Smooth muscle cell (in vitro differentiated cells): ENCODE data around the gene HPD. TPM values are rescaled to one million over a fixed set of nuclear protein-coding genes. Genes with fewer than 3 reads are reported as not detected.

Source experiments
- DNase-seq: peaks from one replicate; lab custom pipeline; 2025; ENCODE audit not compliant: unreplicated experiment; lab: John Stamatoyannopoulos, UW
- H2AFZ ChIP-seq: fragments of 200-600 bp; sonication (generic); 2 replicates; pipeline ENCODE4 v1.6.0; 2016; ENCODE audit warnings: antibody characterized with exemption, low read depth, mild to moderate bottlenecking
- H3F3A ChIP-seq: fragments of 200-600 bp; sonication (generic); 2 replicates; pipeline ENCODE4 v1.6.0; 2017; ENCODE audit warnings: antibody characterized with exemption, low read depth
- H3K27ac ChIP-seq: fragments of 200-600 bp; sonication (generic); 2 replicates; pipeline ENCODE4 v1.5.1; 2016; ENCODE audit warnings: low read depth, mild to moderate bottlenecking
- H3K27me3 ChIP-seq: fragments of 200-600 bp; sonication (generic); 2 replicates; pipeline ENCODE4 v1.6.1; 2016; ENCODE audit warnings: low read depth, mild to moderate bottlenecking
- H3K36me3 ChIP-seq: fragments of 200-600 bp; sonication (generic); 2 replicates; pipeline ENCODE4 v1.5.1; 2016; ENCODE audit warnings: low read depth
- H3K4me1 ChIP-seq: fragments of 200-600 bp; sonication (generic); 2 replicates; pipeline ENCODE4 v1.5.1; 2016; ENCODE audit warnings: low read depth
- H3K4me2 ChIP-seq: fragments of 200-600 bp; sonication (generic); 2 replicates; pipeline ENCODE4 v1.6.0; 2016; ENCODE audit warnings: mild to moderate bottlenecking
- H3K4me3 ChIP-seq: fragments of 200-600 bp; sonication (generic); 2 replicates; pipeline ENCODE4 v1.5.1; 2016; ENCODE audit warnings: mild to moderate bottlenecking
- H3K79me2 ChIP-seq: fragments of 200-600 bp; sonication (generic); 2 replicates; pipeline ENCODE4 v1.6.0; 2016; ENCODE audit warnings: low read depth, mild to moderate bottlenecking
- H3K9ac ChIP-seq: fragments of 200-600 bp; sonication (generic); 2 replicates; pipeline ENCODE4 v1.6.0; 2016; ENCODE audit warnings: low read depth
- H3K9me3 ChIP-seq: fragments of 200-600 bp; sonication (generic); replicated peaks from 2 replicates; pipeline ENCODE4 v1.5.1; 2016; ENCODE audit warnings: low read depth
- H4K20me1 ChIP-seq: fragments of 200-600 bp; sonication (generic); 2 replicates; pipeline ENCODE4 v1.6.0; 2016; ENCODE audit warnings: low read depth
- CTCF ChIP-seq: fragments of 200-600 bp; sonication (generic); IDR thresholded peaks from 2 replicates; pipeline ENCODE4 v1.5.1; 2017; ENCODE audit warnings: borderline replicate concordance, mild to moderate bottlenecking, antibody characterized with exemption; ENCODE audit not compliant: insufficient read depth, poor library complexity, severe bottlenecking
- WGBS: methylation state at CpG from one replicate; pipeline ENCODE4 v1.1.7; 2016; ENCODE audit warnings: low lambda C conversion rate; 5-methylcytosine and 5-hydroxymethylcytosine counted together
- polyA plus RNA-seq: library from polyadenylated mRNA; unstranded; fragments of >200 nt; fragmentation: Nextera tagmentation; extraction: Ambion mirVana; gene quantifications from 2 replicates; pipeline ENCODE4 v1.2.1, GENCODE V29; 2016
- total RNA-seq: library from RNA; depleted of rRNA; stranded (reverse); fragments of >200 nt; gene quantifications from 2 replicates; pipeline ENCODE4 v1.2.3, GENCODE V29; 2014

The HPD gene
- total and polyA plus RNA-seq, 2 experiments from 2014 or later = not detected

GRCh38 chr12:121804417-121805111 lies 54.1 kb downstream of the HPD start:
- Histone ChIP-seq H3F3A (peaks cover 14% of the 10 kb centered on the region), H4K20me1 (peaks cover 35% of the 10 kb centered on the region), H3K4me1 (peaks cover 29% of the 10 kb centered on the region), H3K9me3 (no peaks in the 10 kb centered on the region), H2AFZ (no peak overlapping the region), H3K36me3 (no peaks in the 10 kb centered on the region), H3K27me3 (no peaks in the 10 kb centered on the region), H3K4me2 (peak overlapping the region; percentile 96), H3K4me3 (peak overlapping the region; percentile 82), H3K27ac (peak overlapping the region; percentile 71), H3K79me2 (peaks cover 63% of the 10 kb centered on the region), H3K9ac (peak overlapping the region; percentile 83)
- WGBS = under 1% methylated on average over 45 of the region's 63 CpGs
- DNase-seq = peak; percentile 18
- no peak for TF ChIP-seq CTCF

- no peak for DNase-seq
- WGBS = 3% methylated on average over 10 of the region's 74 CpGs
- Histone ChIP-seq H3F3A (peaks cover 14% of the 10 kb centered on the region), H3K79me2 (peaks cover 67% of the 10 kb centered on the region), H3K4me3 (peak within 1 kb of the TSS; percentile 82), H3K4me1 (peaks cover 33% of the 10 kb centered on the region), H3K27me3 (no peaks in the 10 kb centered on the region), H3K4me2 (peak within 1 kb of the TSS; percentile 99), H2AFZ (peak within 1 kb of the TSS; percentile 79), H3K36me3 (no peaks in the 10 kb centered on the region), H3K9ac (peak within 1 kb of the TSS; percentile 95), H4K20me1 (peaks cover 38% of the 10 kb centered on the region), H3K9me3 (no peaks in the 10 kb centered on the region), H3K27ac (peak within 1 kb of the TSS; percentile 99)
- TF ChIP-seq CTCF = no peak
Observed at GRCh38 chr12:121803861-121804416, 54.7 kb downstream of the HPD start, which contains the start of gene SETD1B. SETD1B (plus strand) TSS chr12:121804009; CDS start chr12:121804738, 729 bp downstream.

- Histone ChIP-seq H3K36me3 (no peaks in the 10 kb centered on the region), H3K4me3 (peak overlapping the region; percentile 82), H3K9me3 (no peaks in the 10 kb centered on the region), H2AFZ (peak overlapping the region; percentile 79), H3K4me2 (peak overlapping the region; percentile 99), H3K79me2 (peaks cover 68% of the 10 kb centered on the region), H3F3A (peaks cover 15% of the 10 kb centered on the region), H3K4me1 (peaks cover 41% of the 10 kb centered on the region), H3K27ac (peak overlapping the region; percentile 99), H3K9ac (peak overlapping the region; percentile 95), H3K27me3 (no peaks in the 10 kb centered on the region), H4K20me1 (peaks cover 38% of the 10 kb centered on the region)
- peak; percentile 70 for DNase-seq
- WGBS = 1% methylated on average over 43 of the region's 65 CpGs
- peak; percentile 5 for TF ChIP-seq CTCF
Observed at GRCh38 chr12:121802843-121803698, 55.6 kb downstream of the HPD start.
